Measurements from ENCODE around the gene WDR54. TPM values are rescaled to one million over a fixed set of nuclear protein-coding genes. Genes with fewer than 3 reads are reported as not detected.

Gene WDR54
- total RNA-seq, 2 donors from 2014 or later: 0.99 to 14.3 TPM

DNA sequence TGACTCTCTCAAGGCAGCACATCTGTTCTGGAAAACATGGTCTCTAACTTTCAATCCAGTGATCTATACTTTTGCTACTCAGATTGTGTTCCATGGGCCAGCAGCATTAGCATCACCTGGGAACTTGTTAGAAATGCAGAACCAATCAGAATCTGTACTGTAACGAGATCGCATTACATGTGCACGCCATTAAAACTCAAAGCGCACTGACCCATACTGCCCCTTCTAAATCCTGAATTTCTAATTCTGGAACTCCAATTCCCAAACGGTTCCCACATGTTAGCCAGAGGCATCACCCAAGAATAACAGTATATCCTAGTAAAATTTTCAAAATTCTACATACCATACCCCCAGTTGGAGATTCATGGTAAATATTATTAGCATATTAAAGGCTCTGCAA, 30.9 kb upstream of the WDR54 start:
- Histone ChIP-seq H3K27me3 (no peaks in the 10 kb centered on the region), H3K4me3 (no peak overlapping the region), H3K9me3 (no peaks in the 10 kb centered on the region), H3K4me1 (peaks cover 25% of the 10 kb centered on the region), H3K36me3 (replicated peaks in 1 of 2; ENCODE audit: insufficient read depth in 1 of 2, low read depth in 2 of 2) (no peaks in the 10 kb centered on the region), H3K27ac (no peak overlapping the region)
- ATAC-seq: no peak
- TF ChIP-seq, protein P1, sequence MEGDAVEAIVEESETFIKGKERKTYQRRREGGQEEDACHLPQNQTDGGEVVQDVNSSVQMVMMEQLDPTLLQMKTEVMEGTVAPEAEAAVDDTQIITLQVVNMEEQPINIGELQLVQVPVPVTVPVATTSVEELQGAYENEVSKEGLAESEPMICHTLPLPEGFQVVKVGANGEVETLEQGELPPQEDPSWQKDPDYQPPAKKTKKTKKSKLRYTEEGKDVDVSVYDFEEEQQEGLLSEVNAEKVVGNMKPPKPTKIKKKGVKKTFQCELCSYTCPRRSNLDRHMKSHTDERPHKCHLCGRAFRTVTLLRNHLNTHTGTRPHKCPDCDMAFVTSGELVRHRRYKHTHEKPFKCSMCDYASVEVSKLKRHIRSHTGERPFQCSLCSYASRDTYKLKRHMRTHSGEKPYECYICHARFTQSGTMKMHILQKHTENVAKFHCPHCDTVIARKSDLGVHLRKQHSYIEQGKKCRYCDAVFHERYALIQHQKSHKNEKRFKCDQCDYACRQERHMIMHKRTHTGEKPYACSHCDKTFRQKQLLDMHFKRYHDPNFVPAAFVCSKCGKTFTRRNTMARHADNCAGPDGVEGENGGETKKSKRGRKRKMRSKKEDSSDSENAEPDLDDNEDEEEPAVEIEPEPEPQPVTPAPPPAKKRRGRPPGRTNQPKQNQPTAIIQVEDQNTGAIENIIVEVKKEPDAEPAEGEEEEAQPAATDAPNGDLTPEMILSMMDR (IDR thresholded peaks at IDR 0.05): no peak
- TF ChIP-seq POLR2A (IDR thresholded peaks at IDR 0.05): no peak
- 60 to 61% methylated on average over 5 of the region's 5 CpGs for WGBS, 2 donors
- intact Hi-C loops (cut with DNase I): no loop called here
- no peak for DNase-seq

DNA sequence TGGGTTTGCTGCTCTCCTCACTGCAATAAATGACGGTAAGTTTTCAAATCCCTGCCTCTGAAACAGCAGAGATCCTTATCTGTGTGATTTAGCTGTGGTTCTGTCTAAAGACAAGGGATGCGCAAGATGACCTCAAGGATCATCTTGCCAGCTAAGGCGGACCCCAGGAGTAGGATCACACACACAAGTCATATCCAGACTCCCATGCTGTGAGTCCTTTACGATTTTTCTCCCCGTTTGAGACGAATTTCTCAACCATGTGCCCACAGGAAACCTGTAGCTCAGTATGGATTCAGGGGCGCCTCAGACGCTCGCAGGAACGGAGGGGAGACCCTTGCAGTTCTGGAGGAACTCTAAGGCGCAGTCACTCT, 30.3 kb upstream of the WDR54 start:
- H3K4me3 ChIP-seq: peak overlapping the region; percentile 90 to 98
- H3K27me3 ChIP-seq: no peaks in the 10 kb centered on the region
- intact Hi-C loops (cut with DNase I): no loop called here
- DNase-seq (no peak), ATAC-seq (peak; percentile 8)
- peak overlapping the region in 3 of 4 donors; percentile 86 to 93 (median 88) for H3K27ac ChIP-seq
- H3K9me3 ChIP-seq: no peaks in the 10 kb centered on the region
- H3K36me3 ChIP-seq (replicated peaks in 1 of 2; ENCODE audit: insufficient read depth in 1 of 2, low read depth in 2 of 2): no peaks in the 10 kb centered on the region
- 0% methylated on average over 6 to 11 of the region's 11 CpGs for WGBS, 2 donors
- TF ChIP-seq, protein P1 (IDR thresholded peaks at IDR 0.05): no peak
- no peak for TF ChIP-seq POLR2A (IDR thresholded peaks at IDR 0.05)
- peaks cover 25% of the 10 kb centered on the region for H3K4me1 ChIP-seq

DNA sequence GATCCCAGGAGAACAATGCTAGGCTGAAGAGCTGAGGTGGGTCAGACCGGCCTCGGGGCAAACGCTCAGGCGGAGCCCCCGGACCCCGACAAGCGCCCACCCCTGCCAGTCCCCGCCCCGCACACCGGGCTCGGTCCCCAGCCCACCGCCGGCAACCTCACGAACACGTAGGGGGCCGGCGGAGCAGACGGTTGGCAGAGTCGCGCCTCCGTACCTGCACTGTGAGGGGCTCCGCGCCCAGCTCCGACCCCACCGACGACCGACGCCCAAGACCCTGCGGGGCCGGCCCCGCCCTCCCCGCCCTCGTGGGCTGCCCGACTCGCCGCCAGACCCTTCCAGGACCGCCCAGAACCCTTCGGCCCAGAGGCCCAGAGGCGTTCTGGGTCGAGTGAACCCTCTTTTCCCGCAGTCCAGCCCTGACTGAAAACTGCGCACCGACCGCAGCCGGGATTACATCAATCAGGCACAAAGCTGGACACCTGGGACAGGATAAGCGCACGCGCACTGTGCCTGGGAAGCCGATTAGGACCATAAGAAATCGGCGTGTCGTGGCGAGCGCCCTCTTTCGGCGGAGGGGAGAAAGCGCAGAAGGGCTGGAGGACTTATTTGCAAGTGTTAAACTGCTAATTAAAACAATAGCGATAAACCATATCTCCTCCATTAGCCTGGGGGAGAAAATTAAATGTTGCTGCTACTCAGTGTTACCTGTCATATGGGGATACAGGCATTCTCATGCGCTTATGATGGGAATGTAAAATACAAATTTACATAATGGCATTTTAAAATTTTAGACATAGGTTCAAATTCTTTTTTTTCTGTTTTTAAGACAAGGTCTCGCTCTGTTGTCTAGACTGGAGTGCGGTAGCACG, 29.7 kb upstream of the WDR54 start:
- H3K27me3 ChIP-seq: no peaks in the 10 kb centered on the region
- WGBS, 2 donors: 1 to 4% methylated on average over 17 to 62 of the region's 62 CpGs
- H3K27ac ChIP-seq: peak overlapping the region; percentile 84 to 93 (median 87)
- intact Hi-C loops (cut with DNase I): no loop called here
- DNase-seq: peak; percentile 93 to 95 (median 94)
- TF ChIP-seq, protein P1 (IDR thresholded peaks at IDR 0.05): peak; percentile 96 to 98 (median 96)
- TF ChIP-seq POLR2A (IDR thresholded peaks at IDR 0.05): peak in 2 of 3 donors; percentile 48 to 62
- no peaks in the 10 kb centered on the region for H3K9me3 ChIP-seq
- no peaks in the 10 kb centered on the region for H3K36me3 ChIP-seq (replicated peaks in 1 of 2; ENCODE audit: insufficient read depth in 1 of 2, low read depth in 2 of 2)
- peak; percentile 94 for ATAC-seq
- peak overlapping the region; percentile 90 to 98 for H3K4me3 ChIP-seq
- peaks cover 25% of the 10 kb centered on the region for H3K4me1 ChIP-seq

DNA sequence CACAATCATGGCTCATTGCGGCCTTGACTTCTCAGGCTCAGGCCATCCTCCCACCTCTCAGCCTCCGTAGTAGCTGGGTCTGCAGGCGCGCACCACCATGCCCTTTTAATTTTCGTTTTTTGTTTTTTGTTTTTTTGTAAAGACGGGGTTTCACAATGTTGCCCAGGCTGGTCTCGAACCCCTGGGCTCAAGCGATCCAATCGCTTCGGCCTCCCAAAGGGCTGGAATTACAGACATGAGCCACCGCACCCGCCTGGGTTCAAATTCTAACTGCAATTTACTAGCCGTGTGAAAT, 29.1 kb upstream of the WDR54 start:
- intact Hi-C loops (cut with DNase I): no loop called here
- peaks cover 25% of the 10 kb centered on the region for H3K4me1 ChIP-seq
- H3K4me3 ChIP-seq: no peak overlapping the region
- H3K9me3 ChIP-seq: no peaks in the 10 kb centered on the region
- no peaks in the 10 kb centered on the region for H3K27me3 ChIP-seq
- no peak overlapping the region for H3K27ac ChIP-seq
- WGBS, 2 donors: 53 to 65% methylated on average over 13 of the region's 13 CpGs
- no peak for ATAC-seq
- H3K36me3 ChIP-seq (replicated peaks in 1 of 2; ENCODE audit: insufficient read depth in 1 of 2, low read depth in 2 of 2): no peaks in the 10 kb centered on the region
- TF ChIP-seq, protein P1 (IDR thresholded peaks at IDR 0.05): no peak
- TF ChIP-seq POLR2A (IDR thresholded peaks at IDR 0.05): no peak
- DNase-seq: no peak

DNA sequence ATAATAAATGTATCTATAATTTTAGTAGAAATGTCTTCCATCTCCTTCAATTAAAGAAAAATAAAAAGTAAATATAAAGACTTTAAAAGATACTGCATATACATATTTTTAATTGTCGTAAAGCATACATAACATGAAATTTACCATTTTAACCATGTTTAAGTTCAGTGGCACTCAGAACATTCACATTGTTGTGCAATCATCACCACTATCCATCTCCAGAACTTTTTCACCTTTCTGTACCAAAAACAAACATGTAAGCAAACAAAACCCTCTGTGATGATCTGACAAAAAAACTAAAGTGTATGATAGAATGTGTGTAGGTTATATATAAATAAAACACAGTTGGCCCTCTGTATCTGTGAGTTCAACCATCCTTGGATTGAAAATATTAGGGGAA, 28.0 kb upstream of the WDR54 start:
- Histone ChIP-seq H3K27ac (no peak overlapping the region), H3K27me3 (no peaks in the 10 kb centered on the region), H3K4me1 (peaks cover 25% of the 10 kb centered on the region), H3K4me3 (no peak overlapping the region), H3K36me3 (replicated peaks in 1 of 2; ENCODE audit: insufficient read depth in 1 of 2, low read depth in 2 of 2) (no peaks in the 10 kb centered on the region), H3K9me3 (no peaks in the 10 kb centered on the region)
- DNase-seq (no peak), ATAC-seq (no peak)
- no peak for TF ChIP-seq POLR2A (IDR thresholded peaks at IDR 0.05)
- TF ChIP-seq, protein P1 (IDR thresholded peaks at IDR 0.05): no peak
- WGBS, 2 donors: 73 to 74% methylated on average over 1 of the region's 1 CpG
- intact Hi-C loops (cut with DNase I): no loop called here

All from body of pancreas (tissue), 4 donors.